Erythroblast (primary cell): Measurements from ENCODE around the gene TNS1.

Experiments
- GATA1 ChIP-seq: IDR thresholded peaks from 2 replicates; pipeline ENCODE4 v1.6.1; 2011; ENCODE audit warnings: low read depth, mild to moderate bottlenecking, control low read depth, low read length, moderate library complexity
- POLR2A ChIP-seq: IDR thresholded peaks from 2 replicates; pipeline ENCODE4 v1.6.1; 2011; ENCODE audit warnings: mild to moderate bottlenecking, low read length

DNA sequence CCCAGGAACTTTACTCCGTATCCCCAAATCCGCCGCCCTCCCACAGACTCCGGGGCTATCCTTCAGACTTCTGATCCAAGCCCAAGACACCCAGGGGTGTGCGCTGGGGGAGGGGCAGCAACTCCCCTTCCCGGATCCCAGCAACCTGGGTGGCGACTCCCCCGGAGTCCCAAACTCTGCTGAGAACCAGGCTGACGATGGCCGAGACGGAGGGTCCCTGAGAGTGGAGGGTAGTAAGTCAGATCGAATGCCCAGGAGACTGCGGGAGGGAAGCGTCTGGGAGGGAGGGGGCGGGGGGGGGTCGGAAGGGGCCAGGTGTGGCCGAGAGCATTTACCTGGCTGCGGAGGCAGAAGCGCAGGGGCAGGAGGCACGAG, 7.0 kb upstream of the TNS1 start:
- TF ChIP-seq POLR2A (no peak), GATA1 (no peak)
